HG02642 (cell line): ENCODE measurements around the gene KIAA0513.

Experiments
- ATAC-seq: cut with Tn5 transposase; IDR thresholded peaks from one replicate; pipeline ENCODE4 v1.9.1; 2021; ENCODE audit warnings: mild to moderate bottlenecking; ENCODE audit not compliant: unreplicated experiment, poor library complexity

The KIAA0513 gene

GRCh38 chr16:85065099-85065498 lies 37.5 kb downstream of the KIAA0513 start:
- ATAC-seq, result no peak

- no peak for ATAC-seq
These were observed 38.8 kb downstream of the KIAA0513 start for GRCh38 chr16:85066346-85066885.

GRCh38 chr16:85067024-85067423 lies 39.4 kb downstream of the KIAA0513 start:
- ATAC-seq, result no peak

GRCh38 chr16:85067426-85067825 lies 39.8 kb downstream of the KIAA0513 start:
- no peak for ATAC-seq

- ATAC-seq, result no peak
These were observed 41.2 kb downstream of the KIAA0513 start for GRCh38 chr16:85068746-85069145.

GRCh38 chr16:85069171-85069570 lies 41.6 kb downstream of the KIAA0513 start:
- no peak for ATAC-seq

GRCh38 chr16:85072076-85072860 lies 44.7 kb downstream of the KIAA0513 start:
- ATAC-seq, result no peak

GRCh38 chr16:85072947-85073346 lies 45.4 kb downstream of the KIAA0513 start:
- ATAC-seq, result no peak

GRCh38 chr16:85074225-85074914 lies 46.8 kb downstream of the KIAA0513 start:
- ATAC-seq, result no peak

GRCh38 chr16:85075236-85075924 lies 47.8 kb downstream of the KIAA0513 start:
- ATAC-seq, result no peak

GRCh38 chr16:85077039-85077438 lies 49.4 kb downstream of the KIAA0513 start:
- no peak for ATAC-seq

GRCh38 chr16:85077576-85078125 lies 50.1 kb downstream of the KIAA0513 start:
- no peak for ATAC-seq

- no peak for ATAC-seq
These were observed 50.6 kb downstream of the KIAA0513 start for GRCh38 chr16:85078226-85078625.

GRCh38 chr16:85078952-85079351 lies 51.4 kb downstream of the KIAA0513 start:
- ATAC-seq, result no peak

GRCh38 chr16:85079785-85080570 lies 52.4 kb downstream of the KIAA0513 start:
- ATAC-seq, result no peak

- ATAC-seq, result no peak
These were observed 53.4 kb downstream of the KIAA0513 start for GRCh38 chr16:85081038-85081437.

GRCh38 chr16:85081765-85082164 lies 54.2 kb downstream of the KIAA0513 start:
- ATAC-seq, result no peak

- no peak for ATAC-seq
These were observed 54.8 kb downstream of the KIAA0513 start for GRCh38 chr16:85082173-85083050.
